Coronary artery (tissue), 2 donors: Measurements from ENCODE around the gene MS4A15.
"Not testable (repeated sequence)": the region's sequence is repeated elsewhere in the genome, so short reads cannot be mapped to it uniquely, and the experiment has no call there.

Experiments
- DNase-seq: peaks from one replicate; pipeline ENCODE4 v3.0.0-alpha.2; 2017; ENCODE audit warnings: low spot score
- H3K27ac ChIP-seq, 2 donors: fragments of 200-600 bp; sonication (generic); one replicate each; pipeline ENCODE4 v1.5.1; 2016 to 2019
- H3K4me3 ChIP-seq: fragments of 200-600 bp; sonication (generic); 2 replicates; pipeline ENCODE4 v1.5.1; 2016; ENCODE audit warnings: mild to moderate bottlenecking, moderate library complexity
- CTCF ChIP-seq: fragments of 200-600 bp; sonication (generic); IDR thresholded peaks from one replicate; pipeline ENCODE4 v1.5.1; 2019; ENCODE audit warnings: antibody characterized with exemption

The MS4A15 gene

GRCh38 chr11:60756307-60757032, at the start of gene MS4A15:
Gene MS4A15, plus strand, starts transcription at chr11:60756867. Its CDS starts 6,867 bp downstream, at chr11:60763734.
- peak; percentile 26 for DNase-seq
- TF ChIP-seq CTCF: no peak
- H3K4me3 ChIP-seq: no peak within 1 kb of the TSS
- H3K27ac ChIP-seq: no peak within 1 kb of the TSS

GRCh38 chr11:60706931-60707330, 49.7 kb upstream of the MS4A15 start:
- Histone ChIP-seq H3K27ac (no peak overlapping the region), H3K4me3 (no peak overlapping the region)
- no peak for TF ChIP-seq CTCF
- no peak for DNase-seq

- no peak for DNase-seq
- TF ChIP-seq CTCF: no peak
- Histone ChIP-seq H3K27ac (no peak overlapping the region), H3K4me3 (no peak overlapping the region)
Measured at GRCh38 chr11:60710482-60710881, 46.2 kb upstream of the MS4A15 start.

GRCh38 chr11:60711276-60711675, 45.4 kb upstream of the MS4A15 start:
- TF ChIP-seq CTCF: no peak
- DNase-seq: no peak
- Histone ChIP-seq H3K4me3 (no peak overlapping the region), H3K27ac (no peak overlapping the region)

- not testable (repeated sequence) for DNase-seq, H3K27ac ChIP-seq, H3K4me3 ChIP-seq
Measured at GRCh38 chr11:60713423-60713822, 43.2 kb upstream of the MS4A15 start.

GRCh38 chr11:60717956-60718355, 38.7 kb upstream of the MS4A15 start:
- no peak overlapping the region for H3K27ac ChIP-seq
- no peak overlapping the region for H3K4me3 ChIP-seq
- no peak for TF ChIP-seq CTCF
- DNase-seq: no peak

GRCh38 chr11:60718524-60719316, 37.9 kb upstream of the MS4A15 start:
- Histone ChIP-seq H3K4me3 (no peak overlapping the region), H3K27ac (no peak overlapping the region)
- no peak for DNase-seq
- no peak for TF ChIP-seq CTCF
